ENCODE results near the gene LAMC3. TPM values are rescaled to one million over a fixed set of nuclear protein-coding genes. Genes with fewer than 3 reads are reported as not detected.

The LAMC3 gene
- 0.28 and 0.37 TPM in 2 replicates for total RNA-seq (2021)
- percentile 11 among the genes with signal in this experiment for Bru-seq, nascent RNA
- BruChase-seq, experiment 1, labeled RNA remaining after a 2-hour chase = percentile 11 among the genes with signal in this experiment
- percentile 14 among the genes with signal in this experiment for BruChase-seq, experiment 2, labeled RNA remaining after a 6-hour chase
- long read RNA-seq, partial matches to known transcripts = 1 of 1 reads
- long read RNA-seq, other reads (novel, unspliced or antisense) = 0 of 1 reads

GRCh38 chr9:131008909-131009618, at the start of gene LAMC3:
Gene LAMC3 (plus strand): TSS chr9:131009174. CDS start chr9:131009215, 41 bp downstream.
- Histone ChIP-seq H3K4me1 (ENCODE audit: insufficient read depth, low read length, poor library complexity, severe bottlenecking) (peaks cover 4% of the 10 kb centered on the region), H3K4me3 (ENCODE audit: low read depth, low read length, poor library complexity, severe bottlenecking) (peak within 1 kb of the TSS; percentile 25), H3K27me3 (replicated peaks; ENCODE audit: insufficient read depth, low read depth, low read length, poor library complexity) (peaks cover 28% of the 10 kb centered on the region), H3K9me3 (ENCODE audit: low read depth, low read length, poor library complexity, severe bottlenecking) (no peaks in the 10 kb centered on the region), H3K27ac (ENCODE audit: low read depth, low read length, poor library complexity, severe bottlenecking) (no peak within 1 kb of the TSS), H3K36me3 (ENCODE audit: insufficient read depth, low read length, poor library complexity, severe bottlenecking) (no peaks in the 10 kb centered on the region)
- intact Hi-C loops (cut with micrococcal nuclease; ENCODE audit: unreplicated experiment) = no loop called here
- ChIA-PET POLR2A (ENCODE audit: low non-redundant PET) (no interaction called here), CTCF (interaction anchor here (0.7 kb wide), 1 partner anchor 85 kb away, joined by 8 read pairs; no protein-coding TSS in a partner anchor)
- DNase-seq (ENCODE audit: low spot score) = peak; percentile 58
- no TSS peak for BruUV-seq (replicated peaks)
- no peak for TF ChIP-seq EZH2 (IDR thresholded peaks at IDR 0.05; ENCODE audit: borderline replicate concordance, low read depth, low read length, poor library complexity, severe bottlenecking)
- TF ChIP-seq, protein P1, sequence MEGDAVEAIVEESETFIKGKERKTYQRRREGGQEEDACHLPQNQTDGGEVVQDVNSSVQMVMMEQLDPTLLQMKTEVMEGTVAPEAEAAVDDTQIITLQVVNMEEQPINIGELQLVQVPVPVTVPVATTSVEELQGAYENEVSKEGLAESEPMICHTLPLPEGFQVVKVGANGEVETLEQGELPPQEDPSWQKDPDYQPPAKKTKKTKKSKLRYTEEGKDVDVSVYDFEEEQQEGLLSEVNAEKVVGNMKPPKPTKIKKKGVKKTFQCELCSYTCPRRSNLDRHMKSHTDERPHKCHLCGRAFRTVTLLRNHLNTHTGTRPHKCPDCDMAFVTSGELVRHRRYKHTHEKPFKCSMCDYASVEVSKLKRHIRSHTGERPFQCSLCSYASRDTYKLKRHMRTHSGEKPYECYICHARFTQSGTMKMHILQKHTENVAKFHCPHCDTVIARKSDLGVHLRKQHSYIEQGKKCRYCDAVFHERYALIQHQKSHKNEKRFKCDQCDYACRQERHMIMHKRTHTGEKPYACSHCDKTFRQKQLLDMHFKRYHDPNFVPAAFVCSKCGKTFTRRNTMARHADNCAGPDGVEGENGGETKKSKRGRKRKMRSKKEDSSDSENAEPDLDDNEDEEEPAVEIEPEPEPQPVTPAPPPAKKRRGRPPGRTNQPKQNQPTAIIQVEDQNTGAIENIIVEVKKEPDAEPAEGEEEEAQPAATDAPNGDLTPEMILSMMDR (conservative IDR thresholded peaks at IDR 0.05; ENCODE audit: low read depth, low read length) = peak; percentile 51

DNA sequence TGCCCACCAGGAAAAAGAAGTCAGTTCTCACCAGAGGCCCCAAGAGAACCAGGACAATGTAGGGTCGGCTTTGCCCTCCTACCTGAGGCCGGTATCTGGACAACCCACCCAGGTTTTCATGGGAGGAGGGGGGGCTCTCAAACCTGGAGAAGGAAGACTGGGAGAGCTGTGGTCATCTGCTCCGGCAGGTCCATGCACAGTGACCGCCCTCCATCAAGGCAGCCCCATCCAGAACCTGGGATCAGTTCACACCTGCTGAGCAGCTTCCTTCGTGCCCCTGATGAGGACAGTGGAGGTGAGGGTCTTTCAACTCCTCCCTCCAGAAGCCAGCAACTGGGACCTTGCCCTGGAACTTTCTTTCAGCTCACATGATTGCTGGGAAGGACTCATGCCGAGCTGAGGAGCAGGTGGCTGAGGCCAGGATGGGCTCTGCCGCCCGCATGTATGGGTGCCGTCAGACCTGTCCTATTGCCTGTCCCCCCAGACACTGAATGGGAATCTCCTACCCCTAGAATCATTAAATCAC, 49.1 kb upstream of the LAMC3 start:
- no peaks in the 10 kb centered on the region for H3K27me3 ChIP-seq (replicated peaks; ENCODE audit: insufficient read depth, low read depth, low read length, poor library complexity)
- BruUV-seq (replicated peaks) = no TSS peak
- no peak overlapping the region for H3K27ac ChIP-seq (ENCODE audit: low read depth, low read length, poor library complexity, severe bottlenecking)
- no peaks in the 10 kb centered on the region for H3K36me3 ChIP-seq (ENCODE audit: insufficient read depth, low read length, poor library complexity, severe bottlenecking)
- H3K4me3 ChIP-seq (ENCODE audit: low read depth, low read length, poor library complexity, severe bottlenecking) = no peak overlapping the region
- intact Hi-C loops (cut with micrococcal nuclease; ENCODE audit: unreplicated experiment) = no loop called here
- H3K9me3 ChIP-seq (ENCODE audit: low read depth, low read length, poor library complexity, severe bottlenecking) = peaks cover 7% of the 10 kb centered on the region
- TF ChIP-seq, protein P1 (conservative IDR thresholded peaks at IDR 0.05; ENCODE audit: low read depth, low read length) = no peak
- TF ChIP-seq EZH2 (IDR thresholded peaks at IDR 0.05; ENCODE audit: borderline replicate concordance, low read depth, low read length, poor library complexity, severe bottlenecking) = no peak
- ChIA-PET CTCF (no interaction called here), POLR2A (ENCODE audit: low non-redundant PET) (no interaction called here)
- H3K4me1 ChIP-seq (ENCODE audit: insufficient read depth, low read length, poor library complexity, severe bottlenecking) = peaks cover 9% of the 10 kb centered on the region
- DNase-seq (ENCODE audit: low spot score) = no peak

DNA sequence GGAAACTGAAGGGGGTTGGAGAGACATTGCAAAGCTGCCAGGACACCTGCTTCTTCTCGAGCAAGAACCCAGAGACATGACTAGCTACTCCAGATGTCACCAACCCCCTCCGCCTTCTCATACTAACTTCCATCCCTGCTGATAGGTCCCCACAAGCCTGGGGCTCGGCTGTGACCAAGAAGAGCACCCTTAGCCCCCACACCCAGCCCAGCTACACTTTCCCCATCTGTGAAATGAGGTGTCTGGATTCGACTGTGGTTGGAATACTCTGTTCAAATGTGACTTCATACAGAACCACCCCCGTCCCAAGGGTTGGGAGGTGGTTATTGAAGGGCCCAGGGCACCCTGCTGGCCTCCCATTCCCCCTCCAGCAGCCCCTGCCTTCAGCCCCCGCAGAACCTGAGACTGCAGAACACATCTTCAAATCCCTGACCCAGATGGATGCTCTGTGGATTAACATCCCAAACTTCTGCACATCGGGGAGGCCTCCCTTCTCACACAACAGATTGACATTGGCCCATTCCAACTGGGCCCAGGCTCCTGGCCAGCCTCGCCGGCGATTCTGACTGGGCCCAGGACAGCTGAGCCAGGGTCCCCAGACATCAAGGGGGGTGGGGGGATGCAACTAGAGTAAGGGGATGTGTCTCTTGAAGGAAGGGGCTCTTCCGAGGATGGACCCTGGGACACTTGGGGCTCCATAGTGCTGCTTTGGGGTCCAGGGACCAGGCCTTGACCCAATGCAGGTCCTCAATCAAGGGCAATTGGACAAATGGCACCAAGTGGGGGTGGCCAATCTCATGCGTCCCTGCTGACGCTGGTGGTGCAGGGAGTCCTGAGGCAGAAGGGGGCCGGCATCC, 48.2 kb upstream of the LAMC3 start:
- intact Hi-C loops (cut with micrococcal nuclease; ENCODE audit: unreplicated experiment) = no loop called here
- POLR2A ChIA-PET (ENCODE audit: low non-redundant PET) = no interaction called here
- DNase-seq (ENCODE audit: low spot score) = no peak
- TF ChIP-seq, protein P1 (conservative IDR thresholded peaks at IDR 0.05; ENCODE audit: low read depth, low read length) = no peak
- no peak for TF ChIP-seq EZH2 (IDR thresholded peaks at IDR 0.05; ENCODE audit: borderline replicate concordance, low read depth, low read length, poor library complexity, severe bottlenecking)
- Histone ChIP-seq H3K36me3 (ENCODE audit: insufficient read depth, low read length, poor library complexity, severe bottlenecking) (no peaks in the 10 kb centered on the region), H3K4me1 (ENCODE audit: insufficient read depth, low read length, poor library complexity, severe bottlenecking) (peaks cover 9% of the 10 kb centered on the region), H3K4me3 (ENCODE audit: low read depth, low read length, poor library complexity, severe bottlenecking) (no peak overlapping the region), H3K9me3 (ENCODE audit: low read depth, low read length, poor library complexity, severe bottlenecking) (peaks cover 7% of the 10 kb centered on the region), H3K27ac (ENCODE audit: low read depth, low read length, poor library complexity, severe bottlenecking) (no peak overlapping the region), H3K27me3 (replicated peaks; ENCODE audit: insufficient read depth, low read depth, low read length, poor library complexity) (no peaks in the 10 kb centered on the region)
- BruUV-seq (replicated peaks) = no TSS peak
- CTCF ChIA-PET = no interaction called here

Measured in A673 (cell line).